GM10266 (cell line): Measurements from ENCODE around the gene MTREX.
A peak's percentile ranks its signal among the peaks of the same experiment; 100 is the strongest.

Experiments
- DNase-seq: peaks from one replicate; pipeline ENCODE4 v3.0.0; 2012; ENCODE audit errors: extremely low spot score
- TF ChIP-seq, protein P1 (sequence below): IDR thresholded peaks from 2 replicates; pipeline ENCODE4 v1.5.1; 2012; ENCODE audit warnings: mild to moderate bottlenecking, low read depth; ENCODE audit not compliant: control insufficient read depth, insufficient read depth; ENCODE audit errors: missing control alignments

MTREX gene

DNA sequence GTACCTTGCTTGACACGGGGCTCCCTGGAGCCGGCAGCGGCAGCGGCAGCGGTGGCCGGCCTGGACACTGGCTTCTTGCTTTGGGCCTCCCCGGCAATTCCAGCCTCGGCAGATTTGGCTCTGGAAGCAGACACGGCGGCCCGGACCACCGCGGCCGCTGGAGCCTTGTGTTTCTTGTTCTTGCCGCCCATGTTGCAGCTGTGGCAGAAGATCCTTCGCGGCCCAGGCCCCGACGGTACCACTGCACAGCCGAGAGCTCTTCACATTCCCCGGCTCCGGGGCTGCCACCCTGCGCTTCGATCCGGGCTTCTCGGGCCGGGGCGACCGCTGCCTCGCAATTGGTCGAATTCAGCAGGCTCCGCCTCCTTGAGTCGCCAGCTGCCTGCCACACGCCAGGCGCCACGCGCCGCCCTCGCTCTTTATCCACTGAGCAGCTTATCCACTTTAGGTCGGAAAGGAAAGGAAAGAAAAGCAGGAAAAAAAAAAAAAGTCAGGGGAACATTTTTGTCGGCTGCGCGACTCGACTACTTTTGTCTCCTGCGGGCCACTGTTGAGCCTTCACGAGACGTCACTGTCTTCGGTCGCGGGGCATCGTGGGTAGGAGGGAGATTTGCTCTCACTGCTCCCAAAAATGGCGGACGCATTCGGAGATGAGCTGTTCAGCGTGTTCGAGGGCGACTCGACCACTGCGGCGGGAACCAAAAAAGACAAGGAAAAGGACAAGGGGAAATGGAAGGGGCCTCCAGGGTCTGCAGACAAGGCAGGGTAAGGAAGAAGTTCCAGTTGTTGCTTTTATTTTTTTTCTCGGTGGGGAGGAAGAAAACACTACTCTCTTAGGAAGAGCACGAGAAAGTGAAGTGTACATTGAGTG, at the start of gene MTREX, which contains the start of gene DHX29:
Gene MTREX, plus strand, starts transcription at position 607 of the 871 bp plus-strand sequence. Its CDS starts 25 bp downstream, at position 632.
Gene DHX29, minus strand, starts transcription at position 312 of the 871 bp plus-strand sequence. Its CDS starts 121 bp downstream, at position 191.
- peak; percentile 79 for DNase-seq
- TF ChIP-seq, protein P1, sequence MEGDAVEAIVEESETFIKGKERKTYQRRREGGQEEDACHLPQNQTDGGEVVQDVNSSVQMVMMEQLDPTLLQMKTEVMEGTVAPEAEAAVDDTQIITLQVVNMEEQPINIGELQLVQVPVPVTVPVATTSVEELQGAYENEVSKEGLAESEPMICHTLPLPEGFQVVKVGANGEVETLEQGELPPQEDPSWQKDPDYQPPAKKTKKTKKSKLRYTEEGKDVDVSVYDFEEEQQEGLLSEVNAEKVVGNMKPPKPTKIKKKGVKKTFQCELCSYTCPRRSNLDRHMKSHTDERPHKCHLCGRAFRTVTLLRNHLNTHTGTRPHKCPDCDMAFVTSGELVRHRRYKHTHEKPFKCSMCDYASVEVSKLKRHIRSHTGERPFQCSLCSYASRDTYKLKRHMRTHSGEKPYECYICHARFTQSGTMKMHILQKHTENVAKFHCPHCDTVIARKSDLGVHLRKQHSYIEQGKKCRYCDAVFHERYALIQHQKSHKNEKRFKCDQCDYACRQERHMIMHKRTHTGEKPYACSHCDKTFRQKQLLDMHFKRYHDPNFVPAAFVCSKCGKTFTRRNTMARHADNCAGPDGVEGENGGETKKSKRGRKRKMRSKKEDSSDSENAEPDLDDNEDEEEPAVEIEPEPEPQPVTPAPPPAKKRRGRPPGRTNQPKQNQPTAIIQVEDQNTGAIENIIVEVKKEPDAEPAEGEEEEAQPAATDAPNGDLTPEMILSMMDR, result no peak

DNA sequence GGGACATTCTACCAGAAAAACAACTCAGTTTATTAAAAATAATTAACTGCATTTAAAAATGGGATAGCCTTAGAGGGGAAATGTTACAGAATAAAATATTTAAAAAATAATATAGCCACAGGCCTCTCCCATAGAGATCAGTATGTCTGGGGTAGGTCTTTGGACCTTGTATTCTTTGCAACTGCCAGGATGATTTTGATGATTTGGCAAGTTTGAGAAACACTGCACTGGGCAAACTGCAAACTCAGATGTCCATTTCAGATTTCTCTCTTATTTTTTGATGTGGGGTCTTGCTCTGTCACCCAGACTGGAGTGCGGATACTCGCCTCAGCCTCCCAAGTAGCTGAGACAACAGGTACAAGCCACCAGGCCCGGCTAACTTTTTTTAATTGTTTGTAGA, 49.5 kb upstream of the MTREX start:
- no peak for DNase-seq
- TF ChIP-seq, protein P1, result no peak

DNA sequence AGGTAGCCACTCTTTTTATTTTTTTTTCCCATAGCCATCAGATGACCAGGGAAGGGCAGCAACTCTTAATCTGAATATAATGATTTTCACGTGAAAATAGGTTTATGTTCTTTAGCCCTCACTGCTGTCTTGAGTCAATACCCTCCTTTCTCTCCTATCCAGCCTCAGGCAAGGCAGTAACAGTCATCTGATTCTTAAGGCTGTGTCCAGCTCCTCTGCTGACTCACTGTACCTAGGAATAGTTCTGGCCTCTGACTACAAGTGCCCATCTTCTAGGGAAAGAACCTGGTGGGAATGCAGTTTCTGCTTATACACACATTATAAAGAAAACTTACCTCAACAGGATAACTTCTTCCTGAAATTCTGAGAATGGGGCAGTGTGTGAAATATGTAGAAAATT, 31.0 kb upstream of the MTREX start:
- TF ChIP-seq, protein P1, result no peak
- DNase-seq, result no peak

DNA sequence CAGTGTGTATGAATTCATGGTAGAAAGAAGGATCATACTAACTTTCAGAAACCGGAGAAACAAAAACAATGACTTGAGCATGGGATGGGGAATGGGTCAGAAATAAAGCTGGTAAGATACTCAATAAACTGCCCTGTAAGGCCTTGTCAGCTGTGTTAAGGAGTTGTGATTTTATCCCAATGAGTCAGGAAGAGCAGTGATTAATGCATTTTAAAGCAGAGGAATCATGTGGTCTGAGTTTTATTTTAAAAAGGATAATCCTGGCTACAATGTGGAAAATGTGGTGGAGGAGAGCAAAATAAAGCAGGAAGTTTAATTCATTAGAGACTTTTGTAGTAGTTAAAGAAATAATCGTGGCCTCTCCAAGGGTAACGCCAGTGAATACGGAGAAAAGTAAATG, 29.0 kb upstream of the MTREX start:
- no peak for DNase-seq
- TF ChIP-seq, protein P1, result no peak

DNA sequence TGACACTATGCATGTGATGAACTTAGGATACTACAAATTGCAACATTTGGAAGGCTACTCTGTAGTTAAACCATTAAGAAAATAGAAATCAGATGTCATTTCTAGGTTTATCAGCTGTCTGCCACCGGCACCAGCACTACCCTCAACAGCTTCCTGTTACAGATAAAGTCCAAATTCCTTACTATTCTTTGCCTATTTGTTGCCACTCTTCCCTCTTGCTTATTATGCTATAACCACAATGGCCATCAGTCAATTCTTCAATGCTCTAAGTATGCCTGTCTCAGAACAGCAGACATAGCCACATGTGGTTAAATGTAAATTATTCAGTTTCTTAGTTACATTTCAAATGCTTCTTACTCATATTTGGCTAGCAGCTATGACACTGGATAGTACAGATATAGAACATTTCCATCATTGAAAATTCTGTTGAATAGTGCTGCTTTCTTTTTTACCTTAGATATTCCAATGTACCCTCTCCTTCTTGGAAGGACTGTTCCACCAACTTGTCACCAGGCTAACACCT, 21.3 kb upstream of the MTREX start:
- TF ChIP-seq, protein P1, result no peak
- DNase-seq, result no peak

DNA sequence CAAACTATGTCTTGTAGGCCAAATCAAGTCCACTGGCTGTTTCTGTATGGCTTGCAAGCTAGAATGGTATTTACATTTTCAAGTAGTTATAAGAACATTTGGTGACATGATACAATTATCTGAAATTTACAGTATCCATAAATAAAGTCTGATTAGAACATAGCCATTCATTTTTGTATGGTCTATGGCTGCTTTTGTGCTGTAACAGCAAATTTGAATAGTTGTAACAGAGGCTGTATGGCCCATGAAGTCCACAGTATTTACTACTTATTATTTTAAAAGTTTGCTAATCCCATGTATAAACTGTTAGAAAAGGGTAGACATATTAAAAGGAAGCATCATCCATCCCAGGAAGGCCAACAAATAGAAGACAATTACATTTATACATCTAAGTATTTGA, 18.0 kb upstream of the MTREX start:
- TF ChIP-seq, protein P1, result no peak
- DNase-seq, result no peak

DNA sequence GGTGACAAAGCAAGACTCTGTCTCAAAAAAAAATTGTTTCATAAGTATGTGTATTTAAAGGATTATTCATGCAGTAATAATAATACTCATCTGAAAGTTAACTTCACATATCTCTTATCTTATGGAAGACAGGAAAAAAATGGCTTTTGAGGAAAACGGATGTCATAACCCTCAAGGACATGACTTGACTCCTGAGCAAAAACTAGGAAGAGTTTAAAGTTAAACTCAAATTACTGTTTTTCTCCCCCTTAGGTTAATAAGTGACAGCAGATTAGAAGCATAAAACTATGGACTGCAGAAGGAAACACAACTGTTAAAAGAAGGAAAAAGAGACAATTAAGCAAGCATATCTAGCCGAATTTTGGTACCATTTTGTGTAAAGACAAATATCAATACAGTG, 16.8 kb upstream of the MTREX start:
- TF ChIP-seq, protein P1, result no peak
- DNase-seq, result no peak
